ENCODE data around the gene ASTN2.

GRCh38 chr9:116596646-116597045 is 818.2 kb downstream of the ASTN2 start:
- TF ChIP-seq CTCF (IDR thresholded peaks at IDR 0.05; ENCODE audit: borderline replicate concordance, extremely low read depth, low read length, poor library complexity, severe bottlenecking) (no peak), EZH2 (IDR thresholded peaks at IDR 0.05; ENCODE audit: borderline replicate concordance, low read depth, low read length, severe bottlenecking) (no peak)

Measured in DND-41 (cell line).